Effector memory CD8-positive, alpha-beta T cell (primary cell): ENCODE measurements around the gene LMO1.

Experiments used
- ATAC-seq: fragments of 150-1000 bp; cut with Tn5 transposase; replicated peaks from 2 replicates; pipeline ENCODE4 v1.10.0; 2021; ENCODE audit warnings: mild to moderate bottlenecking, moderate library complexity
- DNase-seq, 3 experiments: peaks; one replicate each; pipeline ENCODE4 v3.0.0; 2021
- H3K27ac Mint-ChIP-seq, 2 donors: one replicate each; pipeline ENCODE4 v1.8.0; 2022; ENCODE audit warnings: mild to moderate bottlenecking in 2 of 2, mixed read lengths in 2 of 2, moderate library complexity in 2 of 2
- H3K27me3 Mint-ChIP-seq, 2 donors: one replicate each; pipeline ENCODE4 v1.8.0; 2022; ENCODE audit warnings: mixed read lengths in 2 of 2
- H3K36me3 Mint-ChIP-seq: one replicate; pipeline ENCODE4 v1.8.0; 2022; ENCODE audit warnings: mild to moderate bottlenecking, moderate library complexity, mixed read lengths; ENCODE audit not compliant: insufficient read depth
- H3K4me1 Mint-ChIP-seq, 2 donors: one replicate each; pipeline ENCODE4 v1.8.0; 2022; ENCODE audit warnings: low read depth in 2 of 2, mixed read lengths in 2 of 2
- H3K4me3 Mint-ChIP-seq, 2 donors: one replicate each; pipeline ENCODE4 v1.8.0; 2022; ENCODE audit warnings: mild to moderate bottlenecking in 2 of 2, mixed read lengths in 2 of 2, moderate library complexity in 2 of 2
- H3K9me3 Mint-ChIP-seq, 2 donors: one replicate each; pipeline ENCODE4 v1.8.0; 2022; ENCODE audit warnings: mixed read lengths in 2 of 2
- total RNA-seq, 9 experiments: gene quantifications; one replicate each; lab custom pipeline; 2026; lab: John Stamatoyannopoulos, UW

LMO1 gene
- 0 to 0.03 (median 0) reads per million in 9 experiments for total RNA-seq

DNA sequence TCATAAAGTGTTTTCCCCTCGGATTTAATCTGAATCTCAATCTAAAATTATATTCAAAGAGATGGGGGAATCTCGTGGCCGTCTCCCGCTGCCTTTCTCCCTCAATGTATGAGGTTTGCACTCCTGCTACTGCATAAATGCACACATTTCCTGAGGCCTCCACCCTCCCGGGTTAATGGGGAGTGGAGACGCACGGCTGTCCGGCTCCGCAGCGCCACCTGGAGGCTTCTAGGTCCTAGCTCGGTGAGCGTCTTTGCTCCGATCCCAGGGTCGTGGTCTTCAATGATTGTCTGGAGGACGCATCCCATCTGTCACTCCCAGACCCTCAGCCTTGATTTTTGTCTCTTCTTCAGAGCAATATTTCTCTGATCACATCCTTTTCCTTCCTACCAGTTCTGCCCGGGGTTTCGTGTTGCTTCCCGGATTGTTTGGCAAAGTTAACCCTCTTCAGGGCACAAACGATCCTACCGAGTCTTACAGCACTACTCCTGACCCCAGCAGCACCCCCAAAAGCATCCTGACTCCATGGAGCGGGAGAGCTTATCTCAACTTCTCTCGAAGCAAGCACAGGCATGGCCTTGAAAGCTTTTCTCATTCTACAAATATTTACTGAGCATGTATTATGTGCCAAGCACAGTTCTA lies at the start of gene LMO1:
TSS of gene LMO1 (minus strand) at position 110 of the 642 bp plus-strand sequence. CDS start 516 bp downstream, outside the sequence.
- Mint-ChIP-seq H3K27ac (no peak within 1 kb of the TSS), H3K36me3 (peaks cover 3% of the 10 kb centered on the region), H3K27me3 (peaks cover 64 to 95% of the 10 kb centered on the region in 2 donors), H3K9me3 (no peaks in the 10 kb centered on the region), H3K4me3 (peak within 1 kb of the TSS; percentile 65 to 69), H3K4me1 (peaks cover 10 to 11% of the 10 kb centered on the region in 2 donors)
- peak; percentile 40 to 61 (median 45) for DNase-seq
- ATAC-seq, result peak; percentile 69

DNA sequence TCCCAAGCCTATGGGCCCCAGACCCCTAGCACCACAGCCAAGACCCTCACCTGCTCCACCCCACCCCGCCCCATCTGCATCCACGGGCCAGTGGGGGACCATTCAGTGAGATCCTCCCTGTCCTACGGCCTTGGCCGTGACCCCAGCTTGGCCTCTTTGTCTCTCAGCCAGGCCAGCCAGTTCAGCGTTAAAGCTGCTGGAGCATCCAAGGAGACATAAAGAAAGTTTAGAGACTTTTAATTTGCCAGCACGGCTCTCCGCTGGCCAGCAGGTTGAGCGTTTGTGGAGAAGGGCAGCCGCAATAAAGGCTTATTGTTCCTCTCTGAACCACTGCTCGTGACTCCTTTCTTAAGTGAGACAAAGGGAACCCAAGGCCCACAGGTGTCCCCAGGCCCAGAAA lies 49.3 kb upstream of the LMO1 start:
- no peak overlapping the region for H3K27ac Mint-ChIP-seq
- no peaks in the 10 kb centered on the region for H3K4me1 Mint-ChIP-seq
- ATAC-seq (no peak), DNase-seq (no peak)
- peaks cover 11 to 13% of the 10 kb centered on the region in 2 donors for H3K27me3 Mint-ChIP-seq
- H3K9me3 Mint-ChIP-seq, result no peaks in the 10 kb centered on the region
- H3K36me3 Mint-ChIP-seq, result no peaks in the 10 kb centered on the region
- H3K4me3 Mint-ChIP-seq, result no peak overlapping the region

DNA sequence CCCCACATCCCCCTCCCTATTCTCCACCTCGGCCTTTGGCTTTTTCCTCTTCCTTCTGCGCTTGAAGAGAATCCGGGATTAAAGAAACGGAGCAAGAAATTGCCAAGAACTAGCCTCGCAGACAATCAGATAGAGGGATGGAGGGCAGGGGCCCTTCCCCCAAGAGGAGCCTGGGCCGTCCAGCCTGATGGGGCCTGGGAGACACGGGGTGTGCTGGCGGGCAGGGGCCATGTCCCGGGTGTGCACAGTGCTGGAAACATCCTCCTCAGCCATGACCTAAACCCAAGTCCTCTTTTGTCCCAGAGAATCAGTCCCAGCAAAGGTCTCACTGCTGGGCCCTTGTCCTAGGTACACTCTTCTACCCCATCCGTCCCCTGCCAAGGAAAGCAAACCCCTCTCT lies 47.7 kb upstream of the LMO1 start:
- H3K4me1 Mint-ChIP-seq, result no peaks in the 10 kb centered on the region
- no peak for ATAC-seq
- no peak overlapping the region for H3K4me3 Mint-ChIP-seq
- H3K9me3 Mint-ChIP-seq, result no peaks in the 10 kb centered on the region
- no peaks in the 10 kb centered on the region for H3K36me3 Mint-ChIP-seq
- DNase-seq, result no peak
- peaks cover 4 to 11% of the 10 kb centered on the region in 2 donors for H3K27me3 Mint-ChIP-seq
- no peak overlapping the region for H3K27ac Mint-ChIP-seq

DNA sequence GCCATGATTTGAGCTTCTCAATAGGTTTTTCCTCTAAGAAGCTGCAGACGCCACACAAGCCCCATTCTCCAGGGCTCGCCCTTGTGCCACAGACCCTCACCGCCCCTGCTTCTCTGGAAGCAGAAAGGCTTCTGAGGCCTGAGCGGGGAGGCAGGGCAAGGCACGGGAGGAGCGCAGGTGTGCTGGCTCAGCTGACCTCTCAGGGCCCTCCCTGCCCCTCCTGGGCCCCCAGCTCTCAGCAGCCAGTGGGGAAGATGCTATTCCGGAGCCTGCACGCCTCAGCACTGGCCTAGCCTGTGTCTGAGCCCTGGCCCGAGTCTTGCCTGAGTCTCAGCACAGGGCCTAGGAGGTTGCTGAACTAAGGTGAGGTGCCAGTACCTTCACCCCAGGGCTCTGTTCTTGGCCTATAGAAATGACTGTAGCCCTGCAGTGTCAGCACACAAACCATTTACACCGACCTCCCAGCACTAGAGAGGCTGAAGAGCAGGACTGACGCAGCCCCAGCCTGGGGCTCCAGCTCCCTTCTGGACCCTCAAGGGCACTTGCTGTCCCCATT lies 47.1 kb upstream of the LMO1 start:
- H3K27me3 Mint-ChIP-seq, result peaks cover 0 to 11% of the 10 kb centered on the region in 2 donors
- no peak for DNase-seq
- no peaks in the 10 kb centered on the region for H3K9me3 Mint-ChIP-seq
- no peak for ATAC-seq
- H3K27ac Mint-ChIP-seq, result no peak overlapping the region
- H3K4me3 Mint-ChIP-seq, result no peak overlapping the region
- no peaks in the 10 kb centered on the region for H3K4me1 Mint-ChIP-seq
- no peaks in the 10 kb centered on the region for H3K36me3 Mint-ChIP-seq

DNA sequence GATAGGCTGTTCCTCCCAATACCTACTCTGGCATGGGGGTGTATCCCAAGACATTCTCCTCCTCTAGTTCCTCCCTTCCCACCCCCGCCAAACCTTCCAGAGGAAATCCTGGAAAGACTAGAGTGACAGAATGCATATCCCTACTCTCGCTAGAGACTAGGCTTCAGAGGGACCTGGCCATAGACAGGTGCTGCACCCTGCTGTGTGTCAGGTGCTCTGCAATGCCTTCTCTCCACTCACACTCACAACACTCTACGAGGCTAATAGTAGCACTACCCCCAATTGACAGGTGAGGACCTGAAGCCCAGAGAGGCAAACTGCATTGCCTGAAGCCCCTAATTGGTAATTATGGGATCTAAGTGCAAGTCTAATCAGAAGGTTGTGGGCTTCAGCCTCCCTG lies 46.2 kb upstream of the LMO1 start:
- no peaks in the 10 kb centered on the region for H3K4me1 Mint-ChIP-seq
- no peaks in the 10 kb centered on the region for H3K36me3 Mint-ChIP-seq
- peaks cover 1 to 11% of the 10 kb centered on the region in 2 donors for H3K27me3 Mint-ChIP-seq
- H3K27ac Mint-ChIP-seq, result no peak overlapping the region
- ATAC-seq (no peak), DNase-seq (no peak)
- H3K4me3 Mint-ChIP-seq, result no peak overlapping the region
- peaks cover 0 to 2% of the 10 kb centered on the region in 2 donors for H3K9me3 Mint-ChIP-seq

DNA sequence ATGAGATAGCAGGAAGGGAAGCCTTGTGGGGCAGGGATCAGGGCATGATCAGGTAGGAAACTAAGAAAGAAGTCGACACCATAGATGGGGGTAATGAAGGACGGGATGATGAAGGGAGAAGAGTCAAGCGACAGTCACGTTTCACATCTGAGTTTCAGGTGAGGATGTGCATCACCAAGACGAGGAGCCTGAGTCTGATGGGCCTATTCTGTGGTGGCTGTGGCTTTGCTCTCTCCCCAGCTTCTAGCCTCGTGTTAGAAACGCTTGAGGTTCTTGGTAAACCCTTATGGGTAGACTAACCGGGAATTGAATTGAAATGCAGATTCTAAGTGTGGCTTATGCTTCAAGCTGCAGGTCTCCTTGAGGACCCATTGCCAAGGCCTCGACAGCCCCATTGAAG lies 45.6 kb upstream of the LMO1 start:
- H3K4me1 Mint-ChIP-seq, result no peaks in the 10 kb centered on the region
- no peaks in the 10 kb centered on the region for H3K36me3 Mint-ChIP-seq
- DNase-seq (no peak), ATAC-seq (no peak)
- no peak overlapping the region for H3K27ac Mint-ChIP-seq
- peaks cover 7 to 11% of the 10 kb centered on the region in 2 donors for H3K27me3 Mint-ChIP-seq
- no peak overlapping the region for H3K4me3 Mint-ChIP-seq
- H3K9me3 Mint-ChIP-seq, result peaks cover 0 to 7% of the 10 kb centered on the region in 2 donors

DNA sequence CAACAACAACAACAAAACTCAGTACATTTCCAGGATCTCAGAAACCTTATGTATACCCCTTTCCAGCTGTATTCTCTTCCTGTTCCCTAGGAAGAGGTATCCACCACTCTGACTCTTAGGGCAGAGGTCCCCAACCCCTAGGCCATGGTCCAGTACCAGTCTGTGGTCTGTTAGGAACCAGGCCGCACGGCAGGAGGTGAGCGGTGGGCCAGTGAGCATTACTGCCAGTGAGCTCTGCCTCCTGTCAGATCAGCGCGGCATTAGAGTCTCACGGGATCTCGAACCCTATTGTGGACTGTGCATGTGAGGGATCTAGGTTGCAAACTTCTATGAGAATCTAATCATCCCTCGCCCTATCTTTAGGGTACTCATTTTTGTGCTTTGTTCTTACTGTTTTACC lies 43.9 kb upstream of the LMO1 start:
- no peak for DNase-seq
- no peaks in the 10 kb centered on the region for H3K36me3 Mint-ChIP-seq

DNA sequence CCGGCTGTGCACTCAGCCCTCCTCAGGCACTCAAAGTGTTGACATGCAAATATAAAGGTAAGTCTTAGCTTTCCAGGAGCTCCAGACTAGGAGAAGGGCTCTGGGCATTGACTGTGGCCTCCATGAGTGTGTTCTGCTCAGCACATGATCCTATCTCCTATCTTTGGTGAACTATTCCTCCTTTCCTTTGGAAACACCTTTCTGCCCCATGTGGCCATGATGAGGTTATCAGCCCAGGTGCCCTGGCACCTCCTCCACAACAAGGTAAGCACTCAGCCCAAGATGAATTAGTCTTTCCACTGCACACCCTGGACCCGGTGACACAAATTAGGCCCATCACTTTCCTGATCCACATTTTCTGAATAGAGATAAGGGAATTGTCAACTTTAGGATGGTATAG lies 37.9 kb upstream of the LMO1 start:
- H3K27ac Mint-ChIP-seq, result no peak overlapping the region
- peaks cover 0 to 8% of the 10 kb centered on the region in 2 donors for H3K9me3 Mint-ChIP-seq
- H3K4me1 Mint-ChIP-seq, result no peaks in the 10 kb centered on the region
- no peak overlapping the region for H3K4me3 Mint-ChIP-seq
- no peaks in the 10 kb centered on the region for H3K36me3 Mint-ChIP-seq
- peaks cover 45 to 54% of the 10 kb centered on the region in 2 donors for H3K27me3 Mint-ChIP-seq
- DNase-seq, result no peak
- ATAC-seq, result no peak

More for the DNA sequence above, 43.9 kb upstream of the LMO1 start:
- no peak overlapping the region for H3K4me3 Mint-ChIP-seq
- peaks cover 4 to 12% of the 10 kb centered on the region in 2 donors for H3K27me3 Mint-ChIP-seq
- no peak for ATAC-seq
- peaks cover 0 to 8% of the 10 kb centered on the region in 2 donors for H3K9me3 Mint-ChIP-seq
- H3K4me1 Mint-ChIP-seq, result no peaks in the 10 kb centered on the region
- no peak overlapping the region for H3K27ac Mint-ChIP-seq

DNA sequence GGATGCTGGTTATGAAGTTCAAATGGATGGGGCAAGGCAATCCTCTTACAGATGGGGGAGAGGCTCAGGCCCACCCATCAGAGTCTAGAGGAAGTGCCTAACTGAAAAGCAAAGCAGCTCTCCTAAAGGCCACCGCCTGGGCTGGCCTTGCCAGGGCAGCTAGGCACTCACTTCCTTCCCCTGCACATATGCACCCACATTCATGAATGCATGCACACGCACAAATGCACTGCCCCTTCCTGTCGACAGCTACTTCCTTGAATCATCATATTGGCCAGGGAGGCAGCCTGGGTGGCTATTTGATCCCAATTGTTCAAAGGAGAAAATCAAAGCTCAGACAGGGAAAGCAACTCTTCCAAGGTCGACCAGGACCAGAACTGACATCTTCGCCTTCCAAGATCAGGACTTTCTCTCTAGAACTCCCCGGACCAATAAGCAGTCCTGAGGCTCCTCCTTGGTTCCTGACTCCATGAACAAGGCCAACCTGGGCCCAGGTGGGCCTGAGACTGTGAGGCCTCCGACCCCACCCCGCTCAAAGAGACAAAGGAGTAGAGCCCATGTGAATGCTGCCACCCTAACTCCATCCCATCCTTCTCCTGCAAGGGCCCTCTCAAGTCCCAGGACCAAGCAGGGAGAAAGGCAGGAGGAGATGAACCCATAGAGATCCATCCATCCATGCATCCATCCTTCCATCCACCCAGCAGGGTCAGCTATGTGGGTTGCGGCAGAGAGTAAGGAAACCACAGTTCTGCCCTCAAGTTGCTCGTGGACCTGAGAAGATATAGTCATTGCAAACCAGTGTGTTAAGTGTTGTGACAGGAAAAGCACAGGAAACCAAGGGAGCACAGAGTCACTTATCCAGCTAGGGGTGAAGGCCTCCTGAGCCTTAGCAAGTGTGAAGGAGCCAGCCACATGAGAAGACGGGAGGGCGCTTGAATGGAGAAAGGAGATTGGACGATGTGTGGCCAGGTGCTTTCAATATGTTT lies 35.4 kb upstream of the LMO1 start:
- Mint-ChIP-seq H3K36me3 (no peaks in the 10 kb centered on the region), H3K4me1 (no peaks in the 10 kb centered on the region), H3K4me3 (no peak overlapping the region), H3K27me3 (peaks cover 45 to 47% of the 10 kb centered on the region in 2 donors), H3K27ac (no peak overlapping the region), H3K9me3 (no peaks in the 10 kb centered on the region)
- DNase-seq (no peak), ATAC-seq (no peak)

DNA sequence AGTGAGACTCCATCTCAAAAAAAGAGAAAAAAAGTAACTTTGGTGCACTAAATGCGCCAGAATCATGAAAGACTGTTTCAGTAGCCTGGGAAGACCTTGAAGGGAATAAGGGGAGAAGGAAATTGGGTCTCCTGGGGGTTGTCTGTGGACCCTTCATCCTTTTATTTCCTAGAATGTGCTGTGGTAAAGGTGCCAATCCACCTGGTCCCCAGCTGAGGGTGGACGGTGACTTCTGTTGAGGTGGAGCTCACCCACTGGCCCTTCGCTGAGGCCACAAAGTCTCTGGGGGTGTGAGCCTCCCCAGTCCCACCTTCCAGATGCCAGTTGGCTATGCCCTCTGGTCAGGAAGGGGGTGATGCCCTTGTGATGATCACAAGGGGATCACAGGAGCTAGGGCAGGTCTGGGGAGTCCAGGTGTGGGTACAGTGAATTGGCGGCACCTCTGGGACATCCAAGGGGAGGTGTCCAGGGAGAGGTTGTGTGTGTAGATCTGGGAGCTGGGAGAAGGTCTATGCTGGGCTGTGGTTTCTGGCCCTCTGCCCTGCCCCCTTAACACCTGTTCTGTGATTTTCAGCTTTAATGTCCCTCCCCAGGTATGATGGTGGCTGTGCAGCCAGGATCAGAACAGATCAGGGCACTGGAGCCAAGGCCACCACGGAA lies 34.2 kb upstream of the LMO1 start:
- Mint-ChIP-seq H3K9me3 (no peaks in the 10 kb centered on the region), H3K4me3 (no peak overlapping the region), H3K27me3 (peaks cover 45% of the 10 kb centered on the region in 2 donors), H3K4me1 (no peaks in the 10 kb centered on the region), H3K36me3 (no peaks in the 10 kb centered on the region), H3K27ac (no peak overlapping the region)
- DNase-seq (no peak), ATAC-seq (no peak)

DNA sequence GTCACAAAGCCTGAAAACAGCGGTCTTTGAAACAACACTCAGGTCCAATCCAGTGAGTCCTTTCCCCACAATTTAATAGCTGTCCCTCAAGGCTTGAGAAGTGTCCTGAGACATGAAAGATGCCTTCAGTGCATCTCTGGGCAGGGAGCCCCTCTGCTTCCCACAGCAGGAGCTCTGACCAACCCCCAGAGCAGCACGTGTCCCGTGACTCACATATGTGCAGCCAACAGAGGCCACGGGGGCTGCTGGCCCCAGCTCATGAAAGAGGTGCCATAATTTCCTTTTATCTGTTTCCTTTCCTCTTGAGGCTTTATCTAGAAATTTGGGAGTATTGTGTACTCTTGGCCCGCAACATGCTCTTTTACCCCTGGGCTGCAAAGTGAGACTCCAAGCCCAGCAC lies 33.2 kb upstream of the LMO1 start:
- Mint-ChIP-seq H3K4me3 (no peak overlapping the region), H3K27ac (no peak overlapping the region), H3K4me1 (no peaks in the 10 kb centered on the region), H3K36me3 (no peaks in the 10 kb centered on the region), H3K27me3 (peaks cover 36 to 44% of the 10 kb centered on the region in 2 donors), H3K9me3 (no peaks in the 10 kb centered on the region)
- no peak for DNase-seq
- ATAC-seq, result no peak

DNA sequence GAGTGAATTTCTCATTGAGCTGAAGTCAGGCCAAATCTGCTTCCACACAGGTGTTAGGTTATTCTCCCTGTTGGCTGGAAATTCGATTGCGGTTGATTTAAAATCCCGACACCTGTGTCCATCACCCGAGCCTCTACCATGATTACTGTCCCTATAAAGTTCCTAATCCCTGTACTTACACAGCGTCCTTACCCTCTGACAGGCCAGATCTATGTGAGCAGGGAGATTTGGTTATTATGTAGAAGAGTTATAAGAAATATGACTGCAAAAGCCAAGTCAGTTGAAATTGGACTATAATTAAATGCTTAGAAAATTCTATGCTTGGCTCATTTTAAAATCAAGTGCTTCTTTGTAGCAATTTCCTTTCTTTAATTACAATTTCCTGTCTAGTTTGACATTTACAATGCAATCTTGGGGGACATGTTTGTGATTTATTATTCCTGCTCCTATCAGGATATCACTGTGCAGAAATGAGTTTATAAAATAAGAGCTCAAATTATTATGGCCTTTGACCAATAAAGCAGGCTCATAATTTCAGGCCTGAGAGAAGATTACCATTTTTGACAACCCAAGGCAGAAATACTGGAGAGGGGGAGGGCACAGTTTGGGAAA lies 32.5 kb upstream of the LMO1 start:
- ATAC-seq, result no peak

More for the DNA sequence above, 32.5 kb upstream of the LMO1 start:
- no peaks in the 10 kb centered on the region for H3K4me1 Mint-ChIP-seq
- H3K27me3 Mint-ChIP-seq, result peaks cover 37 to 44% of the 10 kb centered on the region in 2 donors
- H3K4me3 Mint-ChIP-seq, result no peak overlapping the region
- no peaks in the 10 kb centered on the region for H3K9me3 Mint-ChIP-seq
- no peaks in the 10 kb centered on the region for H3K36me3 Mint-ChIP-seq
- no peak overlapping the region for H3K27ac Mint-ChIP-seq
- no peak for DNase-seq
